NT2/D1 (cell line): ENCODE data around the gene NTNG2.

Experiments
- DNase-seq: peaks from one replicate; pipeline ENCODE4 v3.0.0-alpha.2; 2011; ENCODE audit warnings: low read depth, low spot score
- H3K27me3 ChIP-seq: 2 replicates; pipeline ENCODE4 v1.6.0; 2011; ENCODE audit warnings: mild to moderate bottlenecking; ENCODE audit not compliant: insufficient read length, insufficient read depth
- H3K36me3 ChIP-seq: 2 replicates; pipeline ENCODE4 v1.6.1; 2011; ENCODE audit warnings: mild to moderate bottlenecking, low read length, mixed read lengths; ENCODE audit not compliant: insufficient read depth, insufficient read length
- H3K4me1 ChIP-seq: 2 replicates; pipeline ENCODE4 v1.5.1; 2011; ENCODE audit not compliant: insufficient read depth, insufficient read length
- H3K4me3 ChIP-seq: 2 replicates; pipeline ENCODE4 v1.5.1; 2011; ENCODE audit warnings: low read depth; ENCODE audit not compliant: insufficient read length
- H3K9ac ChIP-seq: 2 replicates; pipeline ENCODE4 v1.6.0; 2011; ENCODE audit warnings: low read depth; ENCODE audit not compliant: insufficient read length
- H3K9me3 ChIP-seq: 2 replicates; pipeline ENCODE4 v1.5.1; 2011; ENCODE audit warnings: mild to moderate bottlenecking, low read length; ENCODE audit not compliant: insufficient read depth
- SUZ12 ChIP-seq: IDR thresholded peaks from 2 replicates; pipeline ENCODE4 v1.6.1; 2011; ENCODE audit not compliant: insufficient read length, insufficient read depth; ENCODE audit errors: extremely low read depth
- YY1 ChIP-seq: IDR thresholded peaks from 2 replicates; pipeline ENCODE4 v1.6.1; 2011; ENCODE audit not compliant: insufficient read length, insufficient read depth
- ZNF274 ChIP-seq: IDR thresholded peaks from 2 replicates; pipeline ENCODE4 v1.6.1; 2011; ENCODE audit warnings: mild to moderate bottlenecking, low read depth, low read length

Gene NTNG2

GRCh38 chr9:132238026-132238972, 76.4 kb downstream of the NTNG2 start:
- H3K9me3 ChIP-seq = no peaks in the 10 kb centered on the region
- no peaks in the 10 kb centered on the region for H3K36me3 ChIP-seq
- no peak overlapping the region for H3K9ac ChIP-seq
- DNase-seq = no peak
- no peak for TF ChIP-seq ZNF274
- no peak for TF ChIP-seq SUZ12
- TF ChIP-seq YY1 = no peak
- no peak overlapping the region for H3K4me3 ChIP-seq
- H3K27me3 ChIP-seq = peaks cover 33% of the 10 kb centered on the region
- peaks cover 22% of the 10 kb centered on the region for H3K4me1 ChIP-seq

GRCh38 chr9:132238992-132239391, 77.1 kb downstream of the NTNG2 start:
- Histone ChIP-seq H3K9me3 (no peaks in the 10 kb centered on the region), H3K4me3 (no peak overlapping the region), H3K36me3 (no peaks in the 10 kb centered on the region), H3K4me1 (peaks cover 22% of the 10 kb centered on the region), H3K9ac (no peak overlapping the region), H3K27me3 (peaks cover 40% of the 10 kb centered on the region)
- TF ChIP-seq SUZ12 = no peak
- TF ChIP-seq ZNF274 = no peak
- TF ChIP-seq YY1 = no peak
- no peak for DNase-seq

- Histone ChIP-seq H3K9me3 (no peaks in the 10 kb centered on the region), H3K36me3 (no peaks in the 10 kb centered on the region), H3K9ac (no peak overlapping the region), H3K27me3 (peaks cover 41% of the 10 kb centered on the region), H3K4me1 (peaks cover 25% of the 10 kb centered on the region), H3K4me3 (no peak overlapping the region)
- TF ChIP-seq ZNF274 (no peak), SUZ12 (no peak), YY1 (no peak)
- DNase-seq = no peak
Measured at GRCh38 chr9:132239518-132239917, 77.7 kb downstream of the NTNG2 start.

GRCh38 chr9:132239999-132240840, 78.4 kb downstream of the NTNG2 start:
- Histone ChIP-seq H3K9me3 (no peaks in the 10 kb centered on the region), H3K27me3 (peaks cover 41% of the 10 kb centered on the region), H3K36me3 (no peaks in the 10 kb centered on the region), H3K4me1 (peaks cover 29% of the 10 kb centered on the region), H3K4me3 (peak overlapping the region; percentile 65), H3K9ac (peak overlapping the region; percentile 81)
- TF ChIP-seq YY1 (no peak), SUZ12 (no peak), ZNF274 (no peak)
- DNase-seq = no peak

GRCh38 chr9:132240841-132241482, 79.1 kb downstream of the NTNG2 start:
- H3K9ac ChIP-seq = peak overlapping the region; percentile 81
- peak; percentile 95 for DNase-seq
- no peaks in the 10 kb centered on the region for H3K9me3 ChIP-seq
- no peak for TF ChIP-seq SUZ12
- no peak for TF ChIP-seq ZNF274
- TF ChIP-seq YY1 = no peak
- no peaks in the 10 kb centered on the region for H3K36me3 ChIP-seq
- peak overlapping the region; percentile 65 for H3K4me3 ChIP-seq
- H3K4me1 ChIP-seq = peaks cover 32% of the 10 kb centered on the region
- peaks cover 41% of the 10 kb centered on the region for H3K27me3 ChIP-seq

GRCh38 chr9:132241483-132241839, 79.6 kb downstream of the NTNG2 start:
- peaks cover 29% of the 10 kb centered on the region for H3K4me1 ChIP-seq
- no peak for DNase-seq
- peak overlapping the region; percentile 84 for H3K9ac ChIP-seq
- no peaks in the 10 kb centered on the region for H3K36me3 ChIP-seq
- TF ChIP-seq YY1 (no peak), SUZ12 (no peak), ZNF274 (no peak)
- peaks cover 41% of the 10 kb centered on the region for H3K27me3 ChIP-seq
- H3K4me3 ChIP-seq = peak overlapping the region; percentile 63
- H3K9me3 ChIP-seq = no peaks in the 10 kb centered on the region
